ENCODE data around the gene KIF25.

KIF25 gene, protein sequence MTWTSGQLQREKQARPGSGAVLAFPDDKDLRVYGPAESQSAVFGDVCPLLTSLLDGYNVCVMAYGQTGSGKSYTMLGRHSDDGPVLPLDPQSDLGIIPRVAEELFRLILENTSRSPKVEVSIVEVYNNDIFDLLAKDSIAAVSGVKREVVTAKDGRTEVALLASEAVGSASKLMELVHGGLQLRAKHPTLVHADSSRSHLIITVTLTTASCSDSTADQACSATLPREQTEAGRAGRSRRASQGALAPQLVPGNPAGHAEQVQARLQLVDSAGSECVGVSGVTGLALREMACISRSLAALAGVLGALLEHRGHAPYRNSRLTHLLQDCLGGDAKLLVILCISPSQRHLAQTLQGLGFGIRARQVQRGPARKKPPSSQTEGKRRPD

DNA sequence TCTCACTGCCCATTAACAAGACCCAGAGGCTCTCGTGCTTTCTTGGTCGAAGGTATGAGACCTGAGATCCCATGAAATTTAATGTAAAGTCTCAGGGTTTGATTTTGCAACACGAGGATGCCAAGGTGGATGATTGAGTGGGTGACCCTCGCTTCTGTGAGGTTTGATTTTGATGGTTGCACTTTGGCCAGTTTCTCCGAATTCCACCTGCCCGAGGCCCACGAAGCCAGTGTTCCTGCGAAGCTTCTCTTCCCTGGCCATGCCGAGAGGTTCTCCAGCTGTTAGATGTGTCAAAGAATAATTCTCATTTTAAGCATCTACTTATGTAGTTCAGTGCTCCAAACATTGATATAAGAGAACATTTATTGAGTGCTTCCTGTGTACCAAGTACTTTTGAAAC, at the start of gene KIF25:
Gene KIF25 (plus strand): TSS at position 30 of the 400 bp plus-strand sequence. CDS start 31,915 bp downstream, outside the sequence.
- no peak for DNase-seq

DNA sequence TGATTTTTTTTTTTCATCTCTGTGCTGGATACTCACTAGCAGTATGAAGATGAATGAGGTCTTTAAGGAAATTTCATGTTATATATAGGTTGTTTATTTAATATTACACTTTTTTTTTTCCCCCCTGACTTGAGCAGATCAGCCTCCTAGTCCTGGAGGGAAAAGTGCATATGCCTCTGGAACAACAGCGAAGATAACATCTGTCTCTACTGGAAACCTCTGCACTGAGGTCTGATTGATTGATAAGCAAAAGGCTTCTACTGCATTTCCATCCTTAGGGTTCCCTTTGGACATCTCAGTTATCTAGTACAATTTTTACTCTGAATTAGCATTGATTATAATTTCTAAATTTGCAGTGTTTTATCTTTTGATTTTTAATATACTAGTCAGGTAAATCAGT, 49.8 kb upstream of the KIF25 start:
- no peak for DNase-seq

DNA sequence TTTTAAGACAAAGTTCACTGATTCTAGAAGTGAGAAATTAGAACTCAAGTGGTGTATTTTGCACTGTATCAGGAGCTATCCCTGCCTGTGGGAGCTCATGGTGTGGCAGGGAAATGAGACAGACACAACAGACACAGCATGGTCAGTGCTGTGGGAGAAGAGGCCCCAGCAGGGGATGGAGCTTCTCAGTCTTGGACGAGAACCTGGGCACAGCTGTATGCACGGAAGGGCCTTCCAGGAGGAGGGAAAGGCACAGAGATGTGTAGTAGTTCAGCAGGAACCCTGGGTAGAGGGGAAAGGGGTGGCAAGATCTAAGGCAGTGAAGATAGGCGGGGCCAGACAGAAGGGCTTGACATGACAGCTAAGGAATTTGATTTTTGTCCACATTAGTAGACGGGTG, 48.8 kb upstream of the KIF25 start:
- DNase-seq: no peak

DNA sequence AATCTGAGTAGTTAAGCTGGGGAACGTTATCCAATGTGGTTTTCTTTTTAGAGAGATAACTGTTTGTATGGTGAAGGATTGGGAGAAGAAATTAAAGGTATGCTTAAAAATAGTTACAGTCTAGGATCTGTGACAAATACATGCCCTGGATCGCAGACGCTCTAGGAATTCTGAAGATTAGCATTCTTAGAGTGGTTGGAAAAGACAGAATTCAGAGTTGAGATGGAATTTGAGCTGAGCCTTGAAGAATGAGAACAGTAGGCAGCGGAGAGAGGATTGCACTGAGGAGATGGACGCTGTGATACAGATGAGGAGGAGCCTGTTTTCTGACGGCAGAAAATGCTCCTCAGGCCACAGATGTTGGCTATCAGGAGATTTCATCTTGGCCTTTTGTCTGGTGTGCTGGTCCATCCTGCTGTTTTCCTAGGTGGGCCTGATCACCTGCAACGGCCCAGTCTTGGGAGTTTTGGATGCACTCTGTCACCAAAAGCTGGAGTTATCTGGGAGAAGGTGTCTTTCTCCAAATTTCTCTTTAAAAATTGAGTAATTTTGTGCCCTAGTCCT, 48.3 kb upstream of the KIF25 start:
- no peak for DNase-seq

DNA sequence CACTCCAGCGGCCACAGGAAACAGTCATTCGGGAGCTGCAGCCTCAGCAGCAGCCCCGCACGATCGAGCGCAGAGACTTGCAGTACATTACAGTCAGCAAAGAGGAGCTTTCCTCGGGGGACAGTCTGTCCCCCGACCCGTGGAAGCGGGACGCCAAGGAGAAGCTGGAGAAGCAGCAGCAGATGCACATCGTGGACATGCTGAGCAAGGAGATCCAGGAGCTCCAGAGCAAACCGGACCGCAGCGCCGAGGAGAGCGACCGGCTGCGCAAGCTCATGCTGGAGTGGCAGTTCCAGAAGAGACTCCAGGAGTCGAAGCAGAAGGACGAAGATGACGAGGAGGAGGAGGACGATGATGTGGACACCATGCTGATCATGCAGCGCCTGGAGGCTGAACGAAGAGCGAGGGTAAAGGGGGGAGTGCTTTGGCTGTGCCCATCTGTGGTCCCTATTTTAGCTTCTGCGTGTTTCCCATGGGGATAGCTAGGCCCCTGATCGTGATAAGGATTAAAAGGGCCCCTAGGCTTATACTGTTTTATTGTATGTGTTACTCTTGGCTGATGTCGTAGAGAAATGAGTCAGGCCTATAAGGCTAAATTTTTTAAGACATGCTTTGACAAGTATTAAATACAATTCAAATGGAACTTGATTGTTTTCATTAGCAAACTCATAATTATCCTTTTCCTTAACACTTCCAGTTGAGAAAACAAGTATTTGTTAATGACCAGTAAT, 45.5 kb upstream of the KIF25 start:
- DNase-seq: no peak

DNA sequence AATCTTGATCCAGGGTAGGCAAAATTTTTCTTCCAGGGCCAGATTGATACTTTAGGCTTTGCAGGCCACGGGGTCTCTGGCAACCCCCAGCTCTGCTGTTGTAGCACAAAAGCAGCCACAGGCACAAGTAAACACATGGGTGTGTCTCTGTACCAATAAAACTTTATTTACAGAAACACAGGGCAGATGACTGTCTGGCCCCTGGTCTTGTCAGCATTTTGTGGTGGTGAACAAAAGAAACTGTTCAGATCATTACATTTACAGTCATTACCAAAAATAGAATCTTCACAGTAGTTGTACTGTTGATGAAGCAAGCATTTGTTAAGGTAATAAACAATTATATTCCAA, 45.0 kb upstream of the KIF25 start:
- DNase-seq: no peak

DNA sequence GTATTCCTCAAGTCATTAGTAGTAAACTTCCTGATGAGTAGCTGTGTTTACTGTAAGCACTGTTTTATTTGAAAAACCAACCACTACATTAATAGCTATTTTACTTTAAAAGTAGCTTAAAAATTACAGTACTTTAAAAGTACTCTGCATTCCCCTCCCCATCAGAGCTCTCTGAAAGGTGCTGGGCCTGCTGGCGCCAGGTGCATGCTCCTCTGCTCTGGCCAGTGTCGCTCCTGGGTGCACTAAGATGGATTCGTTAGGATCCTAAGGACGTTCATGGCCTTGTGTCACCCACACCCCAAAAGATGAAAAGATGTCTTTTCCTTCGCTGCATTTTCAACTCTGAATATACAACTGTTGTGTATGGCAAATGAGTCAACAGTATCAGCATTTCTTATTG, 43.9 kb upstream of the KIF25 start:
- DNase-seq: no peak

DNA sequence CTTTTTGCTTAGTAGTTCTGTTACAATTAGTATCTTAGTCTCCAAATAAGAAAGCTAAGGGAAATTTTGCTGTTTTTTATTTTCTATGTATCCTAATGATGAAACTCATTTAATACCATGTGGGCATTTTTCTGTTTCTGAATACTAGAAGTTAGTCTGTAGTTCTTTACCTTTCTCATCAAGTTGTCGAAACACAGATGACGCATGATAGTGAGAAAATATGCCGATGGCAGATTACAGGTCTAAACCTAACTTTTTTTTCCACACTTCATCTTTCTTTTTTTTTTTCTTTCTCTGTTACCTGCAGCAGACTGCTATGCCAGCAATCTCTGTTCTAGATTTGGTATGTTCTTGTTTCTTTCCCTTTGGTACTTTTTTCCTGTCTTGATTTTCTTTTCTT, 43.3 kb upstream of the KIF25 start:
- no peak for DNase-seq

DNA sequence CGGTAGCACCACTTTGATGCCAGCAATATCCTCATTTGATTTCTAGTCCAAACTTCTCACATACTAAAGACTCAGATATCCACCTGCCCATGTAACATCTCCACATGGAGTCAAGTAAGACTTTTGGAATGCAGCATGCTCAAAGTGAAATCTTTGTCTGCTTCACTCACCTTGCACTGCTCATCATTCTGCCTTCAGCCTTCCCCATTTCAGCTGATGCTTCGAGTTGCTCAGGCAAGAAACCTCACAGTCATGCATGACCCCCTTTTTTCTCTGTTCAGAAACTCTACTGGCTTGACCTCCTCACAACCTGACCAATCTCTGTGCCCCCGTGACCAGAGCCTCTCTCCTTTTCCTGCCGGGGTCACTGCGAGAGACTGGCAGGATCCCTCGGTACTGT, 41.0 kb upstream of the KIF25 start:
- no peak for DNase-seq

DNA sequence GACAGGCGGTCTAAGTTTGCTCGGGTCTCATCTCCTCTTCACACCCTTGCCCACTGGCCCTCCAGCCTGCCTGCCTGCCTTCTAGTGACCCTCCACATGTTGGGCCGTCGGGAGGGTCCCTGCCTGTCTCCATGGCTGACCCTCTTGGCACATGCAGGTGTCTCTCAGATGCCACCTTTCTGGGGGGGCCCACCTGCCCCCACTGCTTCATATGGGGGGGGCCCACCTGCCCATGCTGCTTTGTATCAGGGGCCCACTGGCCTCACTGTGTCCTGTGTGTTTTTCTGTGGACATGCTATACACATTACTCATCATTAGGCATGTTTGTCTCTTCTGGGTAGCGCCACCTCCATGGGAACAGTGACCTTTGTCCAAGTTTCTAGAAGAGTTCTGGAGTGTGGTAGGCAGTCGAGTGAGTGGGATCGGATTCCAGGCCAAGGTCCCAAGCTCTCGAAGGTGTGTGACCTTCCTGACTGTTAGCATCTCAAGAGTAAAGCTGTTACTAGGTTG, 40.4 kb upstream of the KIF25 start:
- no peak for DNase-seq

DNA sequence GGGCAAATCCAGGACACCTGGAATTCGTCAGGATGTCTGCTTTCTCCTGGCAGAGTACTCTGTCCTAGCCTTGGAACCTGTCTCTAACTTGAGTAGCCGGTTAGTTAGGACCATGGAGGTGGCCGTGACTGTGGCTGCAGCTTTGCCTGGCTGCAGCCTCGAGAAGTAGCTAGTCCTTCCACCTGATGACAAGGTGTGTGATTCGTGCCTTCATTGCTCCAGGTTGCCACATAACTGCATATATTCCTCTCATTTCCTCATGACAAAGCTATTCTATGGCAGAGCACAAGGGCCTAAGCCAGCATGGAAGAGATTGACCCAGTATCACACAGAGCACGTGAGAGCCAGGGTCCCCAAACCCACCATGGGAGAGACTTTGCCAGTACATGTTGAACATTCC, 39.8 kb upstream of the KIF25 start:
- DNase-seq: no peak

DNA sequence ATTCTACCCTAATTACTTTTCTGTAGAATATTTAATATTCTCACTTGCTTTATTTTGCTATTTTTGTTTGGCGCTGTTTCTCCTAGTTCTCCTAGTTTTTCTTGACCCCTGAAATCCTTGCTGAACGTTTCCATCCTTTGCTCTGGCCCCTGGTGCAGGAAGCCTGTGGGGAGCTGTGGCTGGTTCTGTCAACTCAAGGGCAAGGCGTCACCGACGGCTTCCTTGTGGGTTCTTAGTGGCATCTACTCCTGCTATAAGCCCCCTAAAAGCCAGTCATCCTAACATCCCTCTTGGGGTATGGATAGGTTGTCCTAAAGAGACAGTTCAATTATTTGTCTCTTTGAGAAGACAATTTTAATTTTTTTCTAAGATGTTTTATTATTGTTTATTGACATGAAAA, 36.9 kb upstream of the KIF25 start:
- no peak for DNase-seq

DNA sequence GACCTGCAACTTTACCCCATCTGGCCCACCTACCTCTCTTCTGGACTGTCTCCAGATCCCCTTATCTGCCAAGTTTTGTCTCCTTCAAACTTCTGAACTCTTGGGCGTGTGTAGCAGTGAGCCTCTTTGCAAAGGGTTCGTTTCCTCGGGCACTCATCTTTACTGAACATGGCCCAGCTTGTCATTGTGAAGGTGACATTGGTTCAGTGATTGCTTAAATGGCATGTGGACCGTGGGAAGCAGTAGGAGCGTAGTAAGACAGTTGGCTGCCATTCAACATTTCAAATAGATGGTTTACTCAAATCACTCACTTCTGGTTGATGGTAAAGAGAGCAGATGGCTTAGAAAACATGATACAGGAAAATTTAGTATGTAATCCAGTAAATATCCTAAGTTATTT, 34.8 kb upstream of the KIF25 start:
- DNase-seq: no peak

DNA sequence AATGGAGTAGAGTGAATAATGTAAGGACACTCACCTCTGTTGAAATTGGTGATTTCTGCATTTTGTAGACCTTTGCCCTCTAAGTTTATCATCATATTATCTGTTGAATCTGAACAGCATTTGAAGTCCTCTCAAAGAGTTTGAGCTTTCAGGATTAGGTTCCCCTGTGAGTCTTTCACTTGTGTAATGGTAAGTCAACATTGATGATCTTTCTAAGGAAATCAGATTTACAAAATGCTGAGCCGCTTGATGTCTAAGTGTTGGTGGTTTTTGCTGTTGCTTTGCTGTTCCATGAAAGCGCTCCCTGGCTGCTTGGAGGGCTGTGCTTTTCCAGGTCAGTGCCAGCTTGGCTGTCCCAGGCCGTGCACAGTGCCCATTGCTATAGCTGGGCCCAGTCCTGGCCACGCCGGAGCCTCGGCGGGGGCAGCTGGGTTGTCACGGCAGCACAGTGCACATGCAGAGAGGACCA, 33.8 kb upstream of the KIF25 start:
- DNase-seq: no peak

DNA sequence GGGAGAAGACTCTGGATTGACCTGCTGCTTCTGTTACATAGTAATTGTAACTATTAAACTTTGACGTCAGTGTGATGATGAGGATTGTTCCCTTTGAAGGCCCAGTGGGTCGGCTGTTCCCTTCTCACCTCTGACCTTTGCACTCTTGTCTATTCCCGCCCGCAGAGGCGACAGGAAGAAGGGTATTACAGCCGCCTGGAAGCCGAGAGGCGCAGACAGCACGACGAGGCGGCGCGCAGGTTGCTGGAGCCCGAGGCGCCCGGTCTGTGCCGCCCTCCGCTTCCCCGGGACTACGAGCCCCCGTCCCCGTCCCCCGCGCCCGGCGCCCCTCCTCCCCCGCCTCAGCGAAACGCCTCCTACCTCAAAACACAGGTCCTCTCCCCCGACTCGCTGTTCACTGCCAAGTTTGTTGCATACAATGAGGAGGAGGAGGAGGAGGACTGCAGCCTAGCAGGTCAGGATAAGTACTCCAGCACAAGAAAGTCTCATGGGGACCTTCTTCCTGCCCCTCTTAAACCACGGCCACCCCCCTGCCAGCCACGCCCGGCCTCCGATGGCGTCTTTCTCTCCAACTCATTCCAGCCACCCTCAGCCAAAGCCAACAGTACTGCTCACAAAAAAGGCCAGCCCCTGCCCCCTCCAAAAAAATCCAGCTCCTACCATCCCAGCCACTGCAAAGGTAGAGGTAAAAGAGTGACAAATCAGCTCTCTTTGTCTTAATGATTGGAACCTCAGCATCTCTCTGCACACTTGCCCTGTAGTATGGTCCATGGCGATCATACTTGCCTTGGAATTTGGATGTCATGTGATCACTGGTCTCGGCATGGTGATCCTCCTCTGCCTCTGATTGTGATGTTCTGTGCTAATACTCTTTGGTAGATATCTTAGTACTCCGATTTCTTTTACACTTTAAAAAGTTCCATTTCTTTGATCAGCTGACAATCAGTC, 31.6 kb upstream of the KIF25 start:
- no peak for DNase-seq

DNA sequence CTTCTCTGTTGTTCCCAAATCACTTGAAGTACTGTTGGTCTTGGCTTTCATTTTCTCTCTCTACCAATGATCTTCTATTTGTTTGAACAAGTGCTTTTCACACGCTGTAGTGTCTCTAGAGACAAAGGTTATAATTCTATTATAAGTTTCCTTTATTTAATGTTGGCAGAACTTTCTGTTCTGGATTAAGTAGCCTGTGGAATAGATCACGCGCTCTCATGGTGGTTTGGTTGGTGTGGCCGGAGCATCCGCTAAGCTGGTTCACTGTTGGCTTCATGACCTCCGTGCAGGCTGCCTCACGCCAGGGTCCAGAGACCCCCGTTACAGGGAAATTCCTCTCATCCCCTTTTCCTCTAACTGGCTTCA, 30.9 kb upstream of the KIF25 start:
- no peak for DNase-seq

DNA sequence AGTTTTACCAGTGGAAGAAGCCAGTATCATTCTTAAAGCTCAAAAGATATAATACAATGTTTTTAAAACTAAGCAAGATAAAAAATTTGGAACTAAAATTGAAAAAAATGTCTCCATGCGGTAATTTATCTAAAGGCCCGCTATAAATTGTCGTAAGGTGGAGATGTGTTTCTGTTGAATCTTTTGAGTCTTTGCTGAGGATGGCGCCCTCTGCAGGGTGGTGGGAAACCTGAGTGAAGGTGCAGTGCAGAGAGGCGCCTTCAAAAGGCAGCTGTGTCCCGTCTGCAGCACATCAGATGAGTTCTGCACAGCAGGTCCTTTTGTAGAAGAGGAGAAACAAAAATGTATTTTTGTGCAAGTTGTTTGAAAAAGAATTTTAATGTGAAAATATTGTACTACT, 29.4 kb upstream of the KIF25 start:
- DNase-seq: no peak

DNA sequence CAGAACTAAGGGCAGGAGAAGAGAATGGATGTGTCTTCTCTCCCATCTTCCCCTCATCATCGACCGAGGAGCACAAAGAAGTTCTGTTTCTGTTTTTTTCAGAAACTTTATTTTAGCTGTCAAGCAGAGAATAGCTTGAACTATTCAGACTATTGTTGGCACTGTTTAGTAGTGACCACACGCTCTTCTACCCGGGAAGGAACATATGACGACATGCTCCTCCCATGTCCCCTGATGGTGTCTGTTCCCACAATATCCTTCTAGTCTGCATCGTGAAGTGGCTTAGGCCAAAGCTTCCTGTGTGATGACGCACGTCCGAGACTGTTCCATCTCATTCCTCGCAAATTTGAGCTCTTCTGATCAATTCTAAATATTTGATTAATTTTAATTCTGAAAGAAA, 27.2 kb upstream of the KIF25 start:
- DNase-seq: no peak

DNA sequence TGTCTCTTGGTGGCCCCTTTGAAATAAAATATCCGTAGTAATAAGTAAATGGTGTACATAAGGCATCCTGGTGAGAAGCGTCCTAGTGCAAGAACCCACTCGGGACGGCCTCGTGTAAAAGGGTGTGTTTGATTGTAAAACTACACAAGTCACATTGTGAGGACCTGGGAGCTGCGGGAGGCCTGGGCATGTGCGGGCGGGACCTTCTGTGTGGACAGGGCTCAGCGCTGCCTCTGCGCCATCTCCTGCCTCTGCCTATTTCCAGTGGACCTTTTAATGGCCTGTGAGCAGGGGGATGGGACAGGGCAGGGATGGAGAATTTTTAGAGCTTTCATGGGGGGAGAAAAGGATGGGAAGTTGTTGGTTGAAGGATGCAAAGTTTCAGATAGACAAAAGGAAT, 25.3 kb upstream of the KIF25 start:
- no peak for DNase-seq

DNA sequence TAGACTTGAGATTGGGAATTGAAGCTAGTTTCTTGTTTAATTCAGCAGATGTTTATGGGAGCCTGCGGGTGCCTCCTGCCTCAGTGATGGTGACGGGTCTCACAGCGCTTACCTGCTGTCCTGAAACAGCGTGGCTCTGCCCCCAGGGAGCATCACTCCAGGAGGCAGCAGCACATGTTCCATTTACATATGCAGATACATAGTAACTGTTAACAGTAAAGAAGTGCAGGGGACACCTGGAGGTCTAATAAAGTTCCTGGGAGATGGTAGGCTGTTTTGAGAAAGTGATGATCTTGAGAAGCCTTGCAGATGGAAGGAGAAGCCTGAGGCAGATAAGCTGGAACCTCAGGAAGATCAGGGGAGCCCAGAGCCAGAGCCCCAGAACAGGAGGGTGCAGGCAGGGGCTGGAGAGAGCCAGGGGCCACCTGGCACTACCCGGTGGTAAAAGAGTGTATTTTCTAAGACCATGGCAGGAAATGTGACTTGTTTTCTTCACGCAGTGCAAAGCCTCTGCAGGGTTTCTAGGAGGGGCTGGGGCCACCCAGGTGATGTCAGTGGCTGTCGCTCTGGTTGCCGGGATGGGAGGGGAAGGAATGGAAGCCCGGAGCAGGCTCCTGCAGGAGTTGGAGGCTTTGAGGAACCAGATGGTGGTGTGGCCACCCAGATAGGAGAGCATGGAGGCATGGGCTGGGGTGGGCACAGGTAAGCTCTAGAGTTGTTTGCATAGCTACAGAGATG, 24.2 kb upstream of the KIF25 start:
- no peak for DNase-seq

DNA sequence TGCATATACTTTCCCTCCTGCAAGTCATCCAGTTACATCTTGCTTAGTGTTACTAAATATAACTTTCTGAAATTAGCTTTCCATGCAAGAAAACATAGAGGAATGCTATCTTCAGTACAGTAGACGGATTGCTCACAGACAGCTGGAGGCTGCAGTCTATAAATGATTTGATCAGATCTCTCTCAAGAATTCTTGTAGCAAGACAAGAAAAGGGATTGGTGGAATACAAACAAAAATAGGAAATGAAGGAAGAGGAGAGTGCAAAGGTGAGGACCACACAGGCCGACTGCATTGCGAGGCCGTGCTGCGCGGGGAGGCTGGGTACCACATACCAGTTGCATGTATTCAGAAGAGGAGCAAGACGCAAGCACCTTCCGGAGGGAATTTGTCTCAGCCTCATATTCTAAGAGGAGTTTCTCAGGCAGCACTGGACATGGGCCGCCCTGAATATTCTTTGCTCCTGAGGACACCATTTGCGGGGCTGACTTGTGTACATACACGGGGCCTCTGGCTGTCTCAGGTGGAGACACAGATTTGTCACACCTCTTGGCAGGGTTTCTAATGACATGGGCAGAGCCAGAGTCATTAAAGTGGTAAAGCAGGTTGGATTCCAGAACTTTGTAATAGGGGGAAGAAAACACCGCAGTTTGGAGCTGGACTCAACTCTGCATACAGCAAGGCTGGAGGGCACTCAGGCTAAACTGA, 22.7 kb upstream of the KIF25 start:
- DNase-seq: no peak

DNA sequence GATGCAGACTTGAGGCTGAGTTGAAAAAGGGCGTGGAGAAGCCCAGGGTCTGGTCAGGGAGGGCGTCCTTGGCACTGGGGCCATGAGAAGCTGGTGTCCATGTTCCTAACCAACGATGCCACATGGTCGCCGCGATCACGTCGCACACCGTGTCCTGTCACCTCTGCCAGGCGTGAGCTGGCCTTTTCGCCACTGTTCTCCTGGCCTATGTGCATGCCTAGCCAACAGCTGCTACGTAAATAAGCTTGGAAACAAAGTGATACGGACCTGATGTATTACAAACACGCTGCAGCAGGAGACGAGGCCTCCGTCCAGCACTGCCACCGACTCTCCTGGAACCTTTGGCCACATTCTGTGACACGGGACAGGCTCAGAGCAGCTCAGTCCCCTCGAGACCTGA, 22.0 kb upstream of the KIF25 start:
- no peak for DNase-seq
